ENCODE results near the gene MED6. TPM values are rescaled to one million over a fixed set of nuclear protein-coding genes. Genes with fewer than 3 reads are reported as not detected.

Gene MED6
- total and polyA plus RNA-seq, 9 of the 15 experiments (the other 6 are each of a cell fraction or from before 2014, with no cell fraction given), result 16.9 to 52.0 (median 30.4) TPM

- TF ChIP-seq ZBTB2 (IDR thresholded peaks at IDR 0.05) (no peak), POLR3A (IDR thresholded peaks at IDR 0.05; ENCODE audit: borderline replicate concordance, extremely low read depth, insufficient read depth, insufficient read length) (no peak), ZBTB9 (CRISPR knock-in tag; IDR thresholded peaks at IDR 0.05) (no peak), SFPQ (IDR thresholded peaks at IDR 0.05; ENCODE audit: low read depth, low read length) (no peak), CBX2 (IDR thresholded peaks at IDR 0.05; ENCODE audit: insufficient read depth, low read length, poor library complexity, severe bottlenecking) (no peak), ATF4 (CRISPR knock-in tag; IDR thresholded peaks at IDR 0.05) (no peak), RBM14 (IDR thresholded peaks at IDR 0.05; ENCODE audit: borderline replicate concordance, insufficient read depth, low read depth, low read length) (no peak)
- TF ChIP-seq, protein P1, sequence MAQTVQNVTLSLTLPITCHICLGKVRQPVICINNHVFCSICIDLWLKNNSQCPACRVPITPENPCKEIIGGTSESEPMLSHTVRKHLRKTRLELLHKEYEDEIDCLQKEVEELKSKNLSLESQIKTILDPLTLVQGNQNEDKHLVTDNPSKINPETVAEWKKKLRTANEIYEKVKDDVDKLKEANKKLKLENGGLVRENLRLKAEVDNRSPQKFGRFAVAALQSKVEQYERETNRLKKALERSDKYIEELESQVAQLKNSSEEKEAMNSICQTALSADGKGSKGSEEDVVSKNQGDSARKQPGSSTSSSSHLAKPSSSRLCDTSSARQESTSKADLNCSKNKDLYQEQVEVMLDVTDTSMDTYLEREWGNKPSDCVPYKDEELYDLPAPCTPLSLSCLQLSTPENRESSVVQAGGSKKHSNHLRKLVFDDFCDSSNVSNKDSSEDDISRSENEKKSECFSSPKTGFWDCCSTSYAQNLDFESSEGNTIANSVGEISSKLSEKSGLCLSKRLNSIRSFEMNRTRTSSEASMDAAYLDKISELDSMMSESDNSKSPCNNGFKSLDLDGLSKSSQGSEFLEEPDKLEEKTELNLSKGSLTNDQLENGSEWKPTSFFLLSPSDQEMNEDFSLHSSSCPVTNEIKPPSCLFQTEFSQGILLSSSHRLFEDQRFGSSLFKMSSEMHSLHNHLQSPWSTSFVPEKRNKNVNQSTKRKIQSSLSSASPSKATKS (CRISPR knock-in tag; IDR thresholded peaks at IDR 0.05), result no peak
- TF ChIP-seq, protein P2, sequence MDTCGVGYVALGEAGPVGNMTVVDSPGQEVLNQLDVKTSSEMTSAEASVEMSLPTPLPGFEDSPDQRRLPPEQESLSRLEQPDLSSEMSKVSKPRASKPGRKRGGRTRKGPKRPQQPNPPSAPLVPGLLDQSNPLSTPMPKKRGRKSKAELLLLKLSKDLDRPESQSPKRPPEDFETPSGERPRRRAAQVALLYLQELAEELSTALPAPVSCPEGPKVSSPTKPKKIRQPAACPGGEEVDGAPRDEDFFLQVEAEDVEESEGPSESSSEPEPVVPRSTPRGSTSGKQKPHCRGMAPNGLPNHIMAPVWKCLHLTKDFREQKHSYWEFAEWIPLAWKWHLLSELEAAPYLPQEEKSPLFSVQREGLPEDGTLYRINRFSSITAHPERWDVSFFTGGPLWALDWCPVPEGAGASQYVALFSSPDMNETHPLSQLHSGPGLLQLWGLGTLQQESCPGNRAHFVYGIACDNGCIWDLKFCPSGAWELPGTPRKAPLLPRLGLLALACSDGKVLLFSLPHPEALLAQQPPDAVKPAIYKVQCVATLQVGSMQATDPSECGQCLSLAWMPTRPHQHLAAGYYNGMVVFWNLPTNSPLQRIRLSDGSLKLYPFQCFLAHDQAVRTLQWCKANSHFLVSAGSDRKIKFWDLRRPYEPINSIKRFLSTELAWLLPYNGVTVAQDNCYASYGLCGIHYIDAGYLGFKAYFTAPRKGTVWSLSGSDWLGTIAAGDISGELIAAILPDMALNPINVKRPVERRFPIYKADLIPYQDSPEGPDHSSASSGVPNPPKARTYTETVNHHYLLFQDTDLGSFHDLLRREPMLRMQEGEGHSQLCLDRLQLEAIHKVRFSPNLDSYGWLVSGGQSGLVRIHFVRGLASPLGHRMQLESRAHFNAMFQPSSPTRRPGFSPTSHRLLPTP (IDR thresholded peaks at IDR 0.05; ENCODE audit: borderline replicate concordance, extremely low read depth, insufficient read length), result no peak
- TF ChIP-seq, protein P3, sequence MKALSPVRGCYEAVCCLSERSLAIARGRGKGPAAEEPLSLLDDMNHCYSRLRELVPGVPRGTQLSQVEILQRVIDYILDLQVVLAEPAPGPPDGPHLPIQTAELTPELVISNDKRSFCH (CRISPR knock-in tag; IDR thresholded peaks at IDR 0.05), result no peak
- TF ChIP-seq, protein P3 (tag; IDR thresholded peaks at IDR 0.05), result no peak
Measured at GRCh38 chr14:70600382-70601157, at the start of gene MED6 (continued).

Measured in K562 (cell line).